Activated CD8-positive, alpha-beta memory T cell treated with anti-CD3 and anti-CD28 coated beads, Interleukin-2, amount 50 U/mL, for 24 hours (primary cell): ENCODE data around the gene PDE3A.
"Not testable (repeated sequence)": the region's sequence is repeated elsewhere in the genome, so short reads cannot be mapped to it uniquely, and the experiment has no call there.

Experiments used
- DNase-seq: peaks from one replicate; pipeline ENCODE4 v3.0.0-alpha.2; 2020; ENCODE audit errors: extremely low read depth

PDE3A gene

GRCh38 chr12:20549108-20549719 lies 180.9 kb downstream of the PDE3A start:
- no peak for DNase-seq

GRCh38 chr12:20551742-20552442 lies 183.6 kb downstream of the PDE3A start:
- not testable (repeated sequence) for DNase-seq

DNA sequence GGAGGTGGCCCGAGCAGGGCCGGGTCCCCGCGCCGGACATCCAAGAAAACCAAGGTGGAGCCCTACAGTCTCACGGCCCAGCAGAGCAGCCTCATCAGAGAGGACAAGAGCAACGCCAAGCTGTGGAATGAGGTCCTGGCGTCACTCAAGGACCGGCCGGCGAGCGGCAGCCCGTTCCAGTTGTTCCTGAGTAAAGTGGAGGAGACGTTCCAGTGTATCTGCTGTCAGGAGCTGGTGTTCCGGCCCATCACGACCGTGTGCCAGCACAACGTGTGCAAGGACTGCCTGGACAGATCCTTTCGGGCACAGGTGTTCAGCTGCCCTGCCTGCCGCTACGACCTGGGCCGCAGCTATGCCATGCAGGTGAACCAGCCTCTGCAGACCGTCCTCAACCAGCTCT lies 184.2 kb downstream of the PDE3A start:
- not testable (repeated sequence) for DNase-seq

DNA sequence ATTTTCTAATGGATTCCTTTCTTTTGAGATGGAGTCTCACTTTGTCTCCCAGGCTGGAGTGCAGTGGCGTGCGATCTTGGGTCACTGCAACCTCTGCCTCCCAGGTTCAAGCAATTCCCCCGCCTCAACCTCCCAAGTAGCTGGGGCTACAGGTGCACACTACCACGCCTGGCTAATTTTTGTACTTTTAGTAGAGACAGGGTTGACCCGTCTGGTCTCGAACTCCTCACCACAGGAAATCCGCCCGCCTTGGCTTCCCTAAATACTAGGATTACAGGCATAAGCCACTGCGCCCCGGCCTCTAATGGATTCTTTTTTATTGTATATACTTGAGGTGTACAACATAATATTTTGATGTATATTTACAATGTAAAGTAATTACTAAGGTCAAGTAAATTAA lies 186.7 kb downstream of the PDE3A start:
- no peak for DNase-seq

DNA sequence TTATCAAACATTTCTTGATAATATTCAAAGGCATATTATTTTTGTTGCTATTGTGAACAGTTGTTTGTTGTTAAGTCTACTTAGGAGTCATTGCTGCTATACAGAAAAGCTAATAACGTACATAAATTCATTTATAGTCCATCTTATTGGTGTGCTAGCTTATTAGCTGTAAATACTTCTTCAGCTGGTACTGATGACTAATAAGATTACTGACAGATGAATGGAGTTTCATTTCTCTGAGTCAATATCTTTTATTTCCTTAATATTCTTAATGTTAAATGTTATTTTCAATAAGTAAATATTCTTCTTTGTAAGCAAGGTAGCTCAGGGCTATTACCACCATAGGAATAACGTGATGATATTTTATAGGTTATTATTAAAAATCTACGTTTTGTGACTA lies 187.4 kb downstream of the PDE3A start:
- no peak for DNase-seq

- DNase-seq, result no peak
Observed at GRCh38 chr12:20557096-20557495, 188.8 kb downstream of the PDE3A start.

GRCh38 chr12:20560935-20561334 lies 192.6 kb downstream of the PDE3A start:
- no peak for DNase-seq

DNA sequence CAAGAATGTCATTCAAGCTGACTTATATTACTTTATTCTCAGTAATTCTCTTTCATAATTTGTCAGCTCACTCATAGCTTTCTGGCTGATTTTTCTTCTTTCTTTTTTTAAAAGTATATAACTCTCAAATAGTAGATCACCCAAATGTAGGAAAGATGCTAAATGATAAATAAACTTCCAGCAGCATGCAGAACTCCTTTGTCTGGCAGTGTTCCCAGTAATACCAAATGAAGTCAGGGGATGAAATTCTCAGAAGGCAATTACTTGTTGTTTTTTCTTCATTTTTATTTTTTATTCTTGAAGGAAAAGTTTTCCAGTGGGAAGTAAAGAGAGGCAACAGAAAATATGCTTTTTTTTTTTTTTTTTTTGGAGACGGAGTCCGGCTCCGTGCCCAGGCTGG lies 193.5 kb downstream of the PDE3A start:
- no peak for DNase-seq

DNA sequence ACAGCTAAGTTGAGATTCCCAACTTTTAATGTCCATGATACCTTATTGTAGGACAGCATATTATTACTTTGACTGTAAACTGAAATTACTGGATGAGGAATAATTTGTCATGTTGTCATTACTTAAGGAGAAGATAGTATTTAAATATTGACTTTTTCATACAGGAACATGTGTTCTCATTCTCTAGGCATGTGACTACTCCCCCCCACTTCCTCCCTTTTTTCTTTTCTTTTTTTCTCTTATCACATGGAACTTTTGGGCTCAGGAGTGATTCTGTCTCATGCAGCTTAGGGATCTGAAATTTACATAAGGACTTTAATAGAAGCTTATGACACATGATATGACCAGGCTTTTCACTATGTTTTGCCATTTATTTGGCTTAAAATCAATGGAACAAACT lies 199.1 kb downstream of the PDE3A start:
- DNase-seq, result no peak

- no peak for DNase-seq
Observed at GRCh38 chr12:20572451-20572850, 204.1 kb downstream of the PDE3A start.

DNA sequence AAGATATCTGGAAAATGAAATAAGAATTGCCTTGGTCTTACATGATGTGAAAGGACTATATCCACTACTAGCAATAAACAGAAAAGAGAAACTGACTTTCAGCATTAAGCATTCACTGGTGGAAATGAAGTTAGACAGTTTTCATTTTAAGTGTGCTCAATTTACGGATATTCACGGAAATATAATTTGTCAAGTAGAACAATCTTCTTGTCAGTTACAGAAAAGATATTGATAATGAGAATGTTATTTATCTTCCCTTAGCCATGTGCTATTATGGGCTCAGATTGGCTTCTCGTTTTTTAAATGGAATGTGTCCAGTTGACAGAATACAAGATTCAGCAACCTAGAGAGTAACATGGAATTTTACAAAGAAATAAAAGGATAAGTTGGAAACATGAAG lies 208.2 kb downstream of the PDE3A start:
- no peak for DNase-seq

- no peak for DNase-seq
Observed at GRCh38 chr12:20577054-20577453, 208.7 kb downstream of the PDE3A start.

GRCh38 chr12:20578142-20578541 lies 209.8 kb downstream of the PDE3A start:
- DNase-seq, result no peak

GRCh38 chr12:20585055-20585625 lies 216.8 kb downstream of the PDE3A start:
- DNase-seq, result no peak

GRCh38 chr12:20585913-20586312 lies 217.6 kb downstream of the PDE3A start:
- DNase-seq, result no peak

GRCh38 chr12:20588042-20588441 lies 219.7 kb downstream of the PDE3A start:
- no peak for DNase-seq

DNA sequence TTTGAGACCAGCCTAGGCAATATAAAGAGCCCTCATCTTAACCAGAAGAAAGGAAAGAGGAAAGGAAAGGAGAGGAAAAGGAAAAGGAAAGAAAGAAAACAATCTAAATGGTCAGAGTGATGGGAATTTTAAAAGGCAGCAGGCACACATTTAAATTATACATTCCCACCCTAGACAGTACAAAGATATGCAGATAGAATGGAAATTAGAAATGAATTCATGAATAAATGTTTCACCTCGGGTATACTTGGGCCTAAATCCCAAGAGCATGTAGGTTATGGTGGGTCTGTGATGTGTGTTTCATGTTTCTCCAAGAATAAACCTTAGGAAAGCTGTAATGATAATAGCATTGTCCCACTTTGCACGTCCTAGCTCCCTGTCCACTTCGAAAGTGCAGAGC lies 222.2 kb downstream of the PDE3A start:
- no peak for DNase-seq

DNA sequence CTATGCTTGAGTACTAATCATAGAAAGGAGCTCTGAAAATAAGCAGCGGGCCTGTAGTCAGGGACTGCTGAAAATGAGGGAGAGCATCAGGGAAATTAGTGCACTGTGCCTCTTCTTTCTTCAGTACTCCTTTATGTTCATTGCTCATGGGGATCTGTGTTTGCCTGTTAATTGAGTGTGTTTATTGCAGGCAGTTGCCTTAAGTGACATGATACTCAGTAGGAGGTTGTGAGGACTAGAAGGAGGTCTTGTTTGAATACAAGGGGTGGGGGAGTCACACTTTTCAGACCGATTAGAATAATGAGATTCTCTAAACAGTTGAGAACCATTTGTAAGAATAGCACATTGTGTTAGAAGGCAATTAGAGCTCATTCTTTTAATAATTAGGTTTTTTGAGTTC lies 224.2 kb downstream of the PDE3A start:
- DNase-seq, result no peak

DNA sequence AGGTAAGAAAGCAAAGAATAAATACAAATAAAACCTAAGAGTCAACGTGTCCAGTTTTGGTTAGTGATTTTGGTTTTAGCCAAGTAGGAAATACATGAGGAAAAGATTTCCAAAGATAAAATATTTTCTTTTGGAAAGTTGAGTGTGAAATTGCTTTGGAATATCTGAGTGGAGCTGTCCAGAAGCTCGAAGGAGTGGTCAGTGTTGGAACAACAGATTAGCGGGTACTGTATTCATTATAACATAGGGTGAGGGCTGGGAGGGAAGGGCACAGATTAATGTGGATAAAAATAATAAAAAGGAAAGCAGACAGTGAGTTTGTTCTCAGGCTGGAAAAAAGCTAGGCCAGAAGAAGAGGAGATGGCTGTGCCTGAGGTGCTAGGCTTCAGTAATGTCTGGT lies 225.3 kb downstream of the PDE3A start:
- DNase-seq, result no peak

GRCh38 chr12:20596061-20596460 lies 227.7 kb downstream of the PDE3A start:
- no peak for DNase-seq

- DNase-seq, result no peak
Observed at GRCh38 chr12:20599757-20600156, 231.4 kb downstream of the PDE3A start.

GRCh38 chr12:20601668-20602280 lies 233.4 kb downstream of the PDE3A start:
- no peak for DNase-seq
